KMS-11 (cell line): ENCODE data around the gene CHST8.

Experiments
- H2AFZ ChIP-seq: fragments of 200-600 bp; sonication (generic); 2 replicates; pipeline ENCODE4 v1.6.1; 2016; ENCODE audit warnings: antibody characterized with exemption, mixed run types, low read depth
- H3K27ac ChIP-seq: fragments of 200-600 bp; sonication (generic); 2 replicates; pipeline ENCODE4 v1.6.1; 2016; ENCODE audit warnings: mild to moderate bottlenecking, mixed run types
- H3K27me3 ChIP-seq: fragments of 200-600 bp; sonication (generic); 2 replicates; pipeline ENCODE4 v1.6.1; 2017; ENCODE audit warnings: mild to moderate bottlenecking, low read depth, mixed run types, moderate library complexity; ENCODE audit not compliant: insufficient read depth
- H3K36me3 ChIP-seq: fragments of 200-600 bp; sonication (generic); 2 replicates; pipeline ENCODE4 v1.6.1; 2017; ENCODE audit warnings: mild to moderate bottlenecking, mixed run types; ENCODE audit not compliant: insufficient read depth
- H3K4me1 ChIP-seq: fragments of 200-600 bp; sonication (generic); 2 replicates; pipeline ENCODE4 v1.6.1; 2016; ENCODE audit warnings: mild to moderate bottlenecking, low read depth, mixed run types; ENCODE audit not compliant: poor library complexity, severe bottlenecking
- H3K4me2 ChIP-seq: fragments of 200-600 bp; sonication (generic); 2 replicates; pipeline ENCODE4 v1.7.0; 2016; ENCODE audit warnings: mild to moderate bottlenecking, mixed run types
- H3K4me3 ChIP-seq: fragments of 200-600 bp; sonication (generic); IDR thresholded peaks from 2 replicates; pipeline ENCODE4 v1.6.1; 2017; ENCODE audit warnings: low read depth, low read length, mixed read lengths; ENCODE audit not compliant: insufficient read depth
- H3K79me2 ChIP-seq: fragments of 200-600 bp; sonication (generic); 2 replicates; pipeline ENCODE4 v1.6.1; 2016; ENCODE audit warnings: low read depth, mixed run types; ENCODE audit not compliant: insufficient read depth
- H3K9ac ChIP-seq: fragments of 200-600 bp; sonication (generic); 2 replicates; pipeline ENCODE4 v1.6.1; 2016; ENCODE audit warnings: mild to moderate bottlenecking, mixed run types
- H4K20me1 ChIP-seq: fragments of 200-600 bp; sonication (generic); 2 replicates; pipeline ENCODE4 v1.6.1; 2016; ENCODE audit warnings: mild to moderate bottlenecking, mixed run types; ENCODE audit not compliant: insufficient read depth
- CTCF ChIP-seq: fragments of 200-600 bp; sonication (generic); conservative IDR thresholded peaks from 2 replicates; pipeline ENCODE4 v1.6.1; 2017; ENCODE audit warnings: low read depth, mild to moderate bottlenecking, antibody characterized with exemption, low read length, moderate library complexity, mixed read lengths

Gene CHST8

DNA sequence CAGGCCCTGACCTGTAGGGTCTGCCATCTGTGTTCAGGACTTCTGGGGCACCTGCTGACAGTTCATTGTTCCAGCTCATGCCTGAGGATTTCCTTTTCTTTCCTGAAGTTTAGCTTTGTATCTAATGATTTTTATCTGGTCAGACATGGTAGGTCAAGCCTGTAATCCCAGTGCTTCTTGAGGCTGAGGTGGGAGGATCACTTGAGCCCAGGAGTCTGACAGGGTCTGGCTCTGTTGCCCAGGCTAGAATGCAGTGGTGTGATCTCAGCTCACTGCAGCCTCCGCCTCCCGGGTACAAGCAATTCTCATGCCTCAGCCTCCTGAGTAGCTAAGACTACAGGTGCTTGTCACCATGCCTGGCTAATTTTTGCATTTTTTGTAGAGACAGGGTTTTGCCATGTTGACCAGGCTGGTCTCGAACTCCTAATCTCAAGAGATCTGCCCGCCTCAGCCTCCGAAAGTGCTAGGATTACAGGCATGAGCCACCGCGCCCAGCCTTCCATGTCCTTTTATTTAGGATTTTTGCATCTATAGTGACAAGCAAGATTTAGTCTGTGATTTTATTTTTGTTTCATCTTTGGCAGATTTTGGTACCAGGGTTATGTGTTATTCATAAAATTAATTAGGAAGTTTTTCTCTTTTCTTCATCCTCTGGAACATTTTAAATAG lies 33.2 kb downstream of the CHST8 start:
- Histone ChIP-seq H3K4me2 (no peak overlapping the region), H3K79me2 (no peaks in the 10 kb centered on the region), H3K36me3 (no peaks in the 10 kb centered on the region), H3K9ac (no peak overlapping the region), H3K27ac (no peak overlapping the region), H3K4me3 (no peak overlapping the region), H3K4me1 (peaks cover 23% of the 10 kb centered on the region), H2AFZ (no peak overlapping the region), H3K27me3 (no peaks in the 10 kb centered on the region), H4K20me1 (no peaks in the 10 kb centered on the region)
- TF ChIP-seq CTCF: no peak

DNA sequence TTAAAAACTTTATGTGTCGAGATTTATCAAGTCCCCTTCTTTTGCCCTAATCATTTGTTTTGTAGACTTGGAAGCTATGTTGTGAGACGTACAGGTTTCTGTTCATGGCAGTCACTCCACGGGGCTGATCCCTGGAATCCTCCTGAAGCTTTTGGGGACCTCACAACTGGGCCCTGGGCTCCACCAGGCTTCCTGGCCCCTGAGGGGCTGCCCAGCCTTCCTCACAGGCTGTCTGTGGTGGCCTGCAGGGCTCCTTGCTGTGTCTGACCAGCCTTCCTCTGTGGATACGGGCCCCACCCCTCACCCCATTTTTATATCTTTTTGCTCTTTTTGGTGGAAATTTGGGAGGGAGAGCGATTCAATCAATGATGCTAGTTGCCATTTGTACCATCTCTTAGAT lies 38.1 kb downstream of the CHST8 start:
- Histone ChIP-seq H3K27ac (no peak overlapping the region), H2AFZ (no peak overlapping the region), H3K4me3 (no peak overlapping the region), H3K79me2 (no peaks in the 10 kb centered on the region), H3K9ac (no peak overlapping the region), H4K20me1 (no peaks in the 10 kb centered on the region), H3K4me1 (no peaks in the 10 kb centered on the region), H3K36me3 (no peaks in the 10 kb centered on the region), H3K4me2 (no peak overlapping the region), H3K27me3 (no peaks in the 10 kb centered on the region)
- TF ChIP-seq CTCF: no peak

GRCh38 chr19:33660410-33661124 lies 38.8 kb downstream of the CHST8 start:
- Histone ChIP-seq H3K4me3 (no peak overlapping the region), H2AFZ (no peak overlapping the region), H3K9ac (no peak overlapping the region)

DNA sequence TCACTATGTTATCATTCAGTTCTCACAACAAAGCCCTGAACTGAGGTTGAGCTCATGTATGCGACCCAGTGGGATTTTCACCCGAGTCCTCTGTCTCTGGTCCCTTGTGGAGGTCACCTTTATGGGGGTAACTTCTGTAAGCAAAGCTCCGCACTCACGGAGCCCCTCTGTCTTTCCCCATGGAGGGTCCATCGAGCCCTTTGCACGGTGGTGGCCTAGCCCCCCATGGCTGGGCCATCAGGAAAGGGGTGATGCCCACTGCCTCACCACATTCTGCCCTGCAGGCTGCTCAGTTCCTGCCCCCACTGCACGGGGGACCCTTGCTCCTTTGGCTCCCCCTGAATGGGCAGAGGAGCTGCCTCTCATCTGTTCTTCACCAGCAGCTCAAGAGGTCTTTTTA lies 39.6 kb downstream of the CHST8 start:
- TF ChIP-seq CTCF: no peak
- H2AFZ ChIP-seq: no peak overlapping the region
- H3K79me2 ChIP-seq: no peaks in the 10 kb centered on the region
- H3K9ac ChIP-seq: no peak overlapping the region
- H3K27ac ChIP-seq: no peak overlapping the region
- H4K20me1 ChIP-seq: no peaks in the 10 kb centered on the region
- H3K36me3 ChIP-seq: no peaks in the 10 kb centered on the region
- H3K4me3 ChIP-seq: no peak overlapping the region
- H3K27me3 ChIP-seq: no peaks in the 10 kb centered on the region
- H3K4me1 ChIP-seq: no peaks in the 10 kb centered on the region
- H3K4me2 ChIP-seq: no peak overlapping the region

More at GRCh38 chr19:33660410-33661124, 38.8 kb downstream of the CHST8 start:
- no peak overlapping the region for H3K4me2 ChIP-seq
- no peak overlapping the region for H3K27ac ChIP-seq
- no peaks in the 10 kb centered on the region for H3K36me3 ChIP-seq
- no peaks in the 10 kb centered on the region for H4K20me1 ChIP-seq
- H3K4me1 ChIP-seq: no peaks in the 10 kb centered on the region
- H3K79me2 ChIP-seq: no peaks in the 10 kb centered on the region
- no peaks in the 10 kb centered on the region for H3K27me3 ChIP-seq
- no peak for TF ChIP-seq CTCF
